ENCODE results near the gene PSME2. TPM values are rescaled to one million over a fixed set of nuclear protein-coding genes. Genes with fewer than 3 reads are reported as not detected.

Gene PSME2
- total RNA-seq, 4 donors from 2014 or later = 31.3 to 66.6 (median 47.5) TPM

DNA sequence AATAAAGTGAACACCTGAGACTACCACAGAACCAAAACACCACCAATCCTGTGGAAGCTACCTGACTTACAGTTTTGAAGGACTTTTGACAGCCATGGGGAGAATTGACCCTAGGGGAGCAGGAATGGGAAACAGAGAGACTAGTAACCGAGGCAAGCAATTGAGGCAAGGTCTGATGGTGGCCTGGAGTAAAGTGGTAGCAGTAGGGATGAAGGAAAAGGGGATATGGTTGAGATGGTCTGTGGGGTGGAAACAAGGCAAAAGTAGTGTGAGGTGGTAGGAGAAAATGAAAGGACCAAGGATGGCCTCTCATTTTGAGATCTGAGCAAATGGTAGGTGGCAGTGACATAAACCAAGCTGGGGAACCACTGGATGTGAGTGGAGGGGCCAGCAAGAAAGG lies 10.4 kb upstream of the PSME2 start:
- DNase-seq = no peak
- TF ChIP-seq CTCF (IDR thresholded peaks at IDR 0.05) (no peak), POLR2A (IDR thresholded peaks at IDR 0.05) (no peak)
- peaks cover 4 to 10% of the 10 kb centered on the region in 2 donors for H3K4me1 ChIP-seq
- H3K27ac ChIP-seq = no peak overlapping the region
- H3K4me3 ChIP-seq (replicated peaks in 1 of 3) = no peak overlapping the region
- H3K36me3 ChIP-seq = peaks cover 36 to 49% of the 10 kb centered on the region in 2 donors
- no peaks in the 10 kb centered on the region for H3K9me3 ChIP-seq
- intact Hi-C loops (cut with DNase I) = no loop called here
- no peaks in the 10 kb centered on the region for H3K27me3 ChIP-seq
- WGBS, 2 donors = 91 to 92% methylated on average over 1 of the region's 1 CpG

DNA sequence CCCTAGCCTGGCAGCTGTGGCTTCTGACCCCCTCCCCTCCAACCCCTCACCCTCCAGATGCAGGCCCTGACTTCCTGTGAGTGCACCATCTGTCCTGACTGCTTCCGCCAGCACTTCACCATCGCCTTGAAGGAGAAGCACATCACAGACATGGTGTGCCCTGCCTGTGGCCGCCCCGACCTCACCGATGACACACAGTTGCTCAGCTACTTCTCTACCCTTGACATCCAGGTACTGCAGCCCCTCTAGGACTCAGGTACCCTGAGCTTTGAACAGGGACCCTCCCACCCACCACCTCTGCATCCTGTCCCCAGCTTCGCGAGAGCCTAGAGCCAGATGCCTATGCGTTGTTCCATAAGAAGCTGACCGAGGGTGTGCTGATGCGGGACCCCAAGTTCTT lies 8.7 kb upstream of the PSME2 start:
- H3K27ac ChIP-seq = no peak overlapping the region
- no peak for DNase-seq
- peaks cover 49 to 61% of the 10 kb centered on the region in 2 donors for H3K36me3 ChIP-seq
- H3K9me3 ChIP-seq = no peaks in the 10 kb centered on the region
- TF ChIP-seq CTCF (IDR thresholded peaks at IDR 0.05) (no peak), POLR2A (IDR thresholded peaks at IDR 0.05) (no peak)
- WGBS, 2 donors = 91 to 97% methylated on average over 9 to 10 of the region's 10 CpGs
- H3K4me1 ChIP-seq = no peaks in the 10 kb centered on the region
- no peak overlapping the region for H3K4me3 ChIP-seq (replicated peaks in 1 of 3)
- intact Hi-C loops (cut with DNase I) = no loop called here
- no peaks in the 10 kb centered on the region for H3K27me3 ChIP-seq

DNA sequence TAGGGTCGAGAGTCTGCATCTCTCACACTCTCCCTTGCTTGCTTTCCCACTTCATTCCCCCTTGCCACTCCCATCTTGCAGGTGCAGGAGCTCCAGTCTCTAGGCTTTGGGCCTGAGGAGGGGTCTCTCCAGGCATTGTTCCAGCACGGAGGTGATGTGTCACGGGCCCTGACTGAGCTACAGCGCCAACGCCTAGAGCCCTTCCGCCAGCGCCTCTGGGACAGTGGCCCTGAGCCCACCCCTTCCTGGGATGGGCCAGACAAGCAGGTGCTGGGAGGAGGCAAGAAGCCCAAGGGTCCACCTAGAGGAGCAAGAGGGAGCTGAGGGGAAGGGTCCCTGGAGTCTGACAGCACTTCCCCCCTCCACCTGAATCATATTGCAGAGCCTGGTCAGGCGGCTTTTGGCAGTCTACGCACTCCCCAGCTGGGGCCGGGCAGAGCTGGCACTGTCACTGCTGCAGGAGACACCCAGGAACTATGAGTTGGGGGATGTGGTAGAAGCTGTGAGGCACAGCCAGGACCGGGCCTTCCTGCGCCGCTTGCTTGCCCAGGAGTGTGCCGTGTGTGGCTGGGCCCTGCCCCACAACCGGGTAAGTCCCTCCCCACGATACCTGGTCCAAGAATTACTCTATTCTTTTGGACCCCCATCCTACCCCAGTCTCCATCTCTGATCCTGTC lies 5.1 kb upstream of the PSME2 start:
- Histone ChIP-seq H3K27ac (no peak overlapping the region), H3K27me3 (no peaks in the 10 kb centered on the region), H3K4me1 (peaks cover 8% of the 10 kb centered on the region in 2 donors), H3K4me3 (replicated peaks in 1 of 3) (no peak overlapping the region), H3K9me3 (no peaks in the 10 kb centered on the region), H3K36me3 (peaks cover 38 to 47% of the 10 kb centered on the region in 2 donors)
- intact Hi-C loops (cut with DNase I) = no loop called here
- TF ChIP-seq CTCF (IDR thresholded peaks at IDR 0.05) (no peak), POLR2A (IDR thresholded peaks at IDR 0.05) (no peak)
- DNase-seq = no peak
- 95 to 97% methylated on average over 16 of the region's 16 CpGs for WGBS, 2 donors

DNA sequence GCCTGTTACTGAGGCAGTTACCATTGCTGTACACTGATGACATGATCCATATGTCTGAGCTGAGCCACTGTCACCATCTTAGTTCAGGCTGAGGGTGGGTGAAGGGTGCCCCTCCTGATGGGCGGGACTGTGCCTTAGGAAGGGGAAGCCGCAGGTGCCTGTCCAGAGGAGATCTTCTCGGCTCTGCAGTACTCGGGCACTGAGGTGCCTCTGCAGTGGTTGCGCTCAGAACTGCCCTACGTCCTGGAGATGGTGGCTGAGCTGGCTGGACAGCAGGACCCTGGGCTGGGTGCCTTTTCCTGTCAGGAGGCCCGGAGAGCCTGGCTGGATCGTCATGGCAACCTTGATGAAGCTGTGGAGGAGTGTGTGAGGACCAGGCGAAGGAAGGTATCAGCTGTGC lies 4.6 kb upstream of the PSME2 start:
- Histone ChIP-seq H3K4me1 (peaks cover 9 to 11% of the 10 kb centered on the region in 2 donors), H3K36me3 (peaks cover 35 to 42% of the 10 kb centered on the region in 2 donors)

More for the DNA sequence above, 4.6 kb upstream of the PSME2 start:
- intact Hi-C loops (cut with DNase I) = no loop called here
- no peak for DNase-seq
- Histone ChIP-seq H3K27me3 (no peaks in the 10 kb centered on the region), H3K4me3 (replicated peaks in 1 of 3) (no peak overlapping the region), H3K9me3 (no peaks in the 10 kb centered on the region), H3K27ac (no peak overlapping the region)
- WGBS, 2 donors = 88 to 91% methylated on average over 9 of the region's 9 CpGs
- TF ChIP-seq CTCF (IDR thresholded peaks at IDR 0.05) = no peak
- no peak for TF ChIP-seq POLR2A (IDR thresholded peaks at IDR 0.05)
